GM12878 (cell line): ENCODE data around the gene SLC35F3. TPM values are rescaled to one million over a fixed set of nuclear protein-coding genes. Genes with fewer than 3 reads are reported as not detected.
"Not testable (repeated sequence)": the region's sequence is repeated elsewhere in the genome, so short reads cannot be mapped to it uniquely, and the experiment has no call there.

Experiments used
- ATAC-seq: fragments of 200-7000 bp; cut with Tn5 transposase; 3 replicates; pipeline ENCODE4 v1.9.1; 2020; ENCODE audit warnings: mild to moderate bottlenecking, moderate library complexity
- BruUV-seq: library from RNA; stranded (reverse); fragments of 400-500 nt; replicated peaks from 2 replicates; lab custom pipeline; 2021; lab: Mats Ljungman, UMichigan
- CTCF ChIA-PET: fragments of 300-600 bp; sonication (Branson Sonifier 250); formaldehyde crosslinking; extraction: SDS; loops from one replicate; lab custom pipeline; 2021; ENCODE audit warnings: inconsistent platforms; lab: Yijun Ruan, JAX
- POLR2A ChIA-PET: fragments of 350-600 bp; formaldehyde crosslinking; extraction: SDS; loops from one replicate; lab custom pipeline; 2021; ENCODE audit warnings: inconsistent platforms; lab: Charles Lee
- RAD21 ChIA-PET: fragments of 300-600 bp; sonication (Branson Sonifier 250); formaldehyde crosslinking; loops from one replicate; lab custom pipeline; 2023; ENCODE audit warnings: antibody characterized with exemption; ENCODE audit not compliant: unreplicated experiment; lab: Charles Lee
- SMC1A ChIA-PET: fragments of 300-600 bp; sonication (Branson Sonifier 250); formaldehyde crosslinking; loops from one replicate; lab custom pipeline; 2023; ENCODE audit not compliant: unreplicated experiment, uncharacterized antibody; lab: Charles Lee
- DNase-seq: peaks from one replicate; pipeline ENCODE4 v3.0.0-alpha.2; 2011; ENCODE audit warnings: low read depth, low spot score
- FAIRE-seq: peaks from 3 replicates; lab custom pipeline; 2011; peaks lifted over from hg19 to GRCh38; lab: Jason Lieb, UNC
- H2AFZ ChIP-seq: 2 replicates; pipeline ENCODE4 v1.6.0; 2011; ENCODE audit warnings: low read depth, low read length, control low read depth; ENCODE audit not compliant: control insufficient read depth
- H3K27ac ChIP-seq: 2 replicates; pipeline ENCODE4 v1.5.1; 2011; ENCODE audit warnings: control low read depth; ENCODE audit not compliant: control insufficient read depth, insufficient read depth
- H3K27me3 ChIP-seq, 2 experiments: replicated peaks in 1 of 2; 2 replicates each; pipeline versions ENCODE4 v1.6.0 to v1.6.1; 2011; ENCODE audit warnings: low read length in 1 of 2; ENCODE audit not compliant: control insufficient read depth in 2 of 2, insufficient read depth in 2 of 2
- H3K36me3 ChIP-seq, 2 experiments: 2 replicates each; pipeline ENCODE4 v1.5.1; 2011; ENCODE audit warnings: low read length in 1 of 2; ENCODE audit not compliant: control insufficient read depth in 2 of 2, insufficient read depth in 2 of 2
- H3K4me1 ChIP-seq: 2 replicates; pipeline ENCODE4 v1.6.1; 2011; ENCODE audit warnings: mild to moderate bottlenecking, low read length, moderate library complexity, mixed read lengths; ENCODE audit not compliant: control insufficient read depth, insufficient read depth
- H3K4me2 ChIP-seq: 2 replicates; pipeline ENCODE4 v1.6.0; 2011; ENCODE audit warnings: control low read depth; ENCODE audit not compliant: control insufficient read depth, insufficient read depth
- H3K4me3 ChIP-seq: fragments of 200-600 bp; sonication (generic); 2 replicates; pipeline ENCODE4 v1.5.1; 2016
- H3K79me2 ChIP-seq: 2 replicates; pipeline ENCODE4 v1.6.0; 2011; ENCODE audit warnings: low read length; ENCODE audit not compliant: control insufficient read depth, insufficient read depth
- H3K9ac ChIP-seq: 2 replicates; pipeline ENCODE4 v1.8.0; 2011; ENCODE audit warnings: low read length, control low read depth, mixed read lengths; ENCODE audit not compliant: control insufficient read depth, insufficient read depth
- H3K9me3 ChIP-seq: replicated peaks from 3 replicates; pipeline ENCODE4 v1.5.1; 2011; ENCODE audit warnings: mild to moderate bottlenecking, low read length; ENCODE audit not compliant: control insufficient read depth, insufficient read depth
- H4K20me1 ChIP-seq: 2 replicates; pipeline ENCODE4 v1.6.0; 2011; ENCODE audit not compliant: control insufficient read depth, insufficient read depth
- BHLHE40 ChIP-seq, 2 experiments: fragments of 450-650 bp in 1 of 2; IDR thresholded peaks; 2 replicates each; pipeline ENCODE4 v1.6.1; 2011 to 2017; ENCODE audit warnings: low read depth in 2 of 2, borderline replicate concordance in 1 of 2, improper control_type of control experiment in 1 of 2, low read length in 1 of 2, mild to moderate bottlenecking in 1 of 2
- CREB1 ChIP-seq: IDR thresholded peaks from 2 replicates; pipeline ENCODE4 v1.6.1; 2012; ENCODE audit warnings: low read depth, mild to moderate bottlenecking, inconsistent platforms
- EED ChIP-seq: sonication (generic); IDR thresholded peaks from 2 replicates; pipeline ENCODE4 v1.6.1; 2016; ENCODE audit warnings: antibody characterized with exemption, low read depth
- HDAC2 ChIP-seq: fragments of 200-600 bp; sonication (generic); IDR thresholded peaks from 2 replicates; pipeline ENCODE4 v1.6.1; 2017
- IKZF2 ChIP-seq, 2 experiments: fragments of 450-650 bp; IDR thresholded peaks; 2 replicates each; pipeline ENCODE4 v1.6.1; 2017; ENCODE audit warnings: mild to moderate bottlenecking in 2 of 2, moderate library complexity in 2 of 2
- LARP7 ChIP-seq: fragments of 450-650 bp; IDR thresholded peaks from 2 replicates; pipeline ENCODE4 v1.6.1; 2017; ENCODE audit warnings: mild to moderate bottlenecking
- MTA2 ChIP-seq: fragments of 450-650 bp; IDR thresholded peaks from 2 replicates; pipeline ENCODE4 v1.6.1; 2016; ENCODE audit warnings: low read depth, mild to moderate bottlenecking, moderate library complexity
- NFIC ChIP-seq: IDR thresholded peaks from 2 replicates; pipeline ENCODE4 v1.6.1; 2012; ENCODE audit warnings: low read depth, mild to moderate bottlenecking, inconsistent platforms, low read length, moderate library complexity
- NR2F1 ChIP-seq: fragments of 450-650 bp; conservative IDR thresholded peaks from 2 replicates; pipeline ENCODE4 v1.6.1; 2017; ENCODE audit warnings: mild to moderate bottlenecking
- POLR2A ChIP-seq: IDR thresholded peaks from 2 replicates; pipeline ENCODE4 v1.6.1; 2011; ENCODE audit warnings: low read depth, mild to moderate bottlenecking, low read length
- RELB ChIP-seq: fragments of 450-650 bp; IDR thresholded peaks from 2 replicates; pipeline ENCODE4 v1.6.1; 2017; ENCODE audit warnings: low read depth, mild to moderate bottlenecking, moderate library complexity
- TAF1 ChIP-seq: IDR thresholded peaks from 2 replicates; pipeline ENCODE4 v1.6.1; 2011; ENCODE audit warnings: mild to moderate bottlenecking, low read depth, low read length, borderline replicate concordance
- TBL1XR1 ChIP-seq: IDR thresholded peaks from 2 replicates; pipeline ENCODE4 v1.6.1; 2012; ENCODE audit warnings: low read depth, low read length, improper control_type of control experiment
- ZSCAN29 ChIP-seq: fragments of 450-650 bp; IDR thresholded peaks from 2 replicates; pipeline ENCODE4 v1.6.1; 2017; ENCODE audit warnings: mild to moderate bottlenecking, moderate library complexity
- WGBS: methylation state at CpG from one replicate; pipeline ENCODE4 v1.1.6; 2016; ENCODE audit warnings: low lambda C conversion rate; ENCODE audit not compliant: insufficient replicate concordance, insufficient coverage; ENCODE audit errors: missing lambda C conversion rate; 5-methylcytosine and 5-hydroxymethylcytosine counted together
- in situ Hi-C: fragments of 300-500 bp; cut with MboI; formaldehyde crosslinking; loops from 9 replicates; pipeline ENCODE4 v1.14.3; 2018; ENCODE audit warnings: mixed read lengths
- intact Hi-C: fragments of 100-400 bp; cut with micrococcal nuclease; formaldehyde crosslinking; loops from one replicate; pipeline ENCODE4 v1.14.2; 2022; ENCODE audit not compliant: unreplicated experiment
- polyA plus RNA-seq, 11 experiments: library from polyadenylated mRNA; depleted of rRNA in 4 of 11; unstranded in 6 of 11; stranded (reverse) in 5 of 11; fragments of >200 nt; fragmentation: Nextera tagmentation in 4 of 11; fragmentation: Illumina TruSeq in 1 of 11; extraction: Ambion mirVana in 4 of 11; extraction: Trizol in 1 of 11; gene quantifications; 1 replicate in 1 of 11; 2 replicates in 10 of 11; pipeline versions ENCODE4 v1.2.1 to v1.2.3, GENCODE V29; 2011 to 2016; ENCODE audit warnings: inconsistent platforms in 2 of 11, missing spikeins in 2 of 11, low read depth in 1 of 11
- total RNA-seq, 4 experiments: library from RNA; depleted of rRNA in 3 of 4; stranded (reverse); fragments of >200 nt in 3 of 4; fragmentation: Illumina TruSeq in 1 of 4; extraction: Trizol in 1 of 4; gene quantifications; 2 replicates each; pipeline versions ENCODE4 v1.2.1 to v1.2.3, GENCODE V29; 2013 to 2021

Gene SLC35F3
- total and polyA plus RNA-seq, 10 of the 15 experiments (the other 5 are each of a cell fraction or from before 2014, with no cell fraction given) = 1.0 to 8.6 (median 5.7) TPM

- TF ChIP-seq MTA2 (peak; percentile 62), TAF1 (0 out of 2 replicates have a peak, but pooled peaks have one; percentile 18), CREB1 (peak; percentile 44; the same call in 1 of the 2 replicates), BHLHE40 (IDR thresholded peaks at IDR 0.05; ENCODE audit: borderline replicate concordance in 1 of 2, low read depth in 2 of 2, low read length in 1 of 2) (peak in 1 of 2 experiments; percentile 19; a peak in 1 of 4 replicates), HDAC2 (no peak)
Measured at GRCh38 chr1:234246638-234247116, 342.2 kb downstream of the SLC35F3 start (continued).

- RAD21 ChIA-PET, H3K4me2 ChIP-seq, H3K9me3 ChIP-seq, H4K20me1 ChIP-seq, H3K79me2 ChIP-seq, SMC1A ChIA-PET, POLR2A ChIA-PET, H3K27me3 ChIP-seq, in situ Hi-C loops, BruUV-seq, intact Hi-C loops, ATAC-seq, H3K4me3 ChIP-seq, DNase-seq, FAIRE-seq, CTCF ChIA-PET, H3K36me3 ChIP-seq, H2AFZ ChIP-seq, H3K9ac ChIP-seq, H3K27ac ChIP-seq: not testable (repeated sequence)
- 45% methylated on average over 4 of the region's 4 CpGs for WGBS
- peaks cover 44% of the 10 kb centered on the region for H3K4me1 ChIP-seq
Measured at GRCh38 chr1:234247746-234248145, 343.3 kb downstream of the SLC35F3 start.

- Histone ChIP-seq H3K9me3 (peaks cover 2% of the 10 kb centered on the region; the same call in 2 of the 3 replicates), H3K4me3 (no peak overlapping the region), H3K9ac (no peak overlapping the region), H3K4me1 (peaks cover 21% of the 10 kb centered on the region), H3K4me2 (no peak overlapping the region), H3K27ac (no peak overlapping the region), H2AFZ (no peak overlapping the region), H3K27me3 (no peaks in the 10 kb centered on the region)
- intact Hi-C loops (no loop called here), in situ Hi-C loops (no loop called here)
- no peak for FAIRE-seq
- ChIA-PET POLR2A (interaction anchor here (0.7 kb wide), 1 partner anchor 13 kb away, joined by 3 read pairs; no protein-coding TSS in a partner anchor), SMC1A (interaction anchor here (1.7 kb wide), 1 partner anchor 12 kb away, joined by 6 read pairs; no protein-coding TSS in a partner anchor), CTCF (no interaction called here)
- DNase-seq = no peak
- 0% methylated on average over 1 of the region's 1 CpG for whole genome bisulfite sequencing
- BruUV-seq = no TSS peak
- TF ChIP-seq EED (no peak), NFIC (no peak), ZSCAN29 (no peak), NR2F1 (no peak), LARP7 (no peak), POLR2A (no peak), RELB (no peak), TBL1XR1 (no peak), IKZF2 (IDR thresholded peaks at IDR 0.05) (no peak)
- TF ChIP-seq, all 136 proteins: peak for 0
- H4K20me1 ChIP-seq = no peaks in the 10 kb centered on the region
- RAD21 ChIA-PET = interaction anchor here (0.7 kb wide), 1 partner anchor 653 kb away, joined by 5 read pairs; no protein-coding TSS in a partner anchor
- no peaks in the 10 kb centered on the region for H3K36me3 ChIP-seq
- ATAC-seq = no peak
- H3K79me2 ChIP-seq = no peaks in the 10 kb centered on the region
Measured at GRCh38 chr1:234250747-234251146, 346.3 kb downstream of the SLC35F3 start.
